GM18861 (cell line): ENCODE data around the gene MTHFD1L.
"Not testable (repeated sequence)": the region's sequence is repeated elsewhere in the genome, so short reads cannot be mapped to it uniquely, and the experiment has no call there.

Experiments
- ATAC-seq: cut with Tn5 transposase; IDR thresholded peaks from one replicate; pipeline ENCODE4 v1.9.1; 2021; ENCODE audit not compliant: unreplicated experiment

Gene MTHFD1L

DNA sequence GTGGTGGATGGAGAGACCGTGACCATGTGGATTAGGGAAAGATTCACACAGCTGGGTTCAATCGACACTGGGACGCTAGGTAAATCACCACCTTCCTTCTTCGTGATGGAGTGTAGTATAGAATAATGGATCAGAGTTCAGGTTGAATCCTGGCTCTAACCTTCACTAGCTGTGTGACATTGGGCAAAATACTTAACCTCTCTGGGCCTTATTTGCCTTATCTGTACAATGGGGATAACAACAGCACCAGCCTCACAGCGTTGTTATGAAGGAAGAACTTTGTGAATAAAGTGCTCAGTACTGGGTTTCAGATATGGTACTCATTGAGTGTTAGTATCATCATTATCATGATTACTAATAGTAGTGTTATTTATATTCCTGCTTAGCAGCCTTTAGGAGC is 248.1 kb downstream of the MTHFD1L start:
- ATAC-seq = no peak

DNA sequence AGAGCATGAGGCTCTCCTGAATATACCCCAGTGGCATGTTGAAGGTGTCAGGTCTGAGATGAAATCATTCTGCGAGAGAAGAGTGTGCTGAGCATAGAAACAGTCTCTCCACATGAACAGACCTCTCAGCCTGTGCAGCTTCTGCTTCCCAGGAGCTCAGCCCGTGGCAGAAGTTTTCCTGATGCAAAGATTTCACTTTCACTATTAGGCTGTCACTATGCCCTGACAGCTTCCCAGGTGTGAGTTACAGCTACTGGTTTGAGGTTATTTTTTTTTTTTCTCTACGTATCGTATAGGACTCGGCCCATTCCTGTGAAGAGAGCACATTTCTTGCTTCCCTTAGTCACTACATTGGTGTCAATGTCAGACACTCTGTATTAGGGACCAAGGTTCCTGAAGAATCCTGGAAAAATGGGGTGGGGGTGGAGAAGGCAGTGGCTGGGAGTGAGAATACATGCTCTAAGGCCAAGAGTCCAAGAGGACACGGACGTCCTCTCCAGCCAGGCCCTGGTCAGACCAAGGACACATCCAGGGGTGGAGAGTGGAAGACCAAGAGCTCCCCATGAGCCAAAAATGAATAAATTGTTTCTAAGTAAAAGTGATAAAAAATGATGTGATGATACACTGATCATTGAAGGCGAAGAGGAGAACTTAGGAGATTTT is 253.1 kb downstream of the MTHFD1L start:
- no peak for ATAC-seq

- ATAC-seq = no peak
Observed at GRCh38 chr6:151119823-151120524, 254.5 kb downstream of the MTHFD1L start.

DNA sequence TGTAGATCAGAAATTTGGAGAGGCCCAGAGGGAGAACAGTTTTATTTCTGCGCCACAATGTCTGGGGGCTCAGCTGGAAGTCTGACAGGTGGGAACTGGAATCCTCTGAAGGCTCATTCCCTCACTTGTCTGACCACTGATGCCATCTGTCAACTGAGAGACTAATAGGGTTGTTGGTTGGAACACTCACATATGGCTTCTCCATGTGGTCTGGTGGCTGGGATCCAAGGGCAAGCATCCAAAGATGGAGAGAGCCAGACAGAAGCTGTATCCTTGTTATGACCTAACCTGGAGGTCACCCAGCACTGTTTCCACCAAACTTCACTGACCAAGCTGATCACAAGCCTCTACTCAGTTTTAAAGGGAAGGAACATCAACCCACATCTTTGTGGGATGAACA is 256.4 kb downstream of the MTHFD1L start:
- ATAC-seq = no peak

GRCh38 chr6:151123641-151124040 is 258.1 kb downstream of the MTHFD1L start:
- not testable (repeated sequence) for ATAC-seq

GRCh38 chr6:151125242-151125641 is 259.7 kb downstream of the MTHFD1L start:
- not testable (repeated sequence) for ATAC-seq

DNA sequence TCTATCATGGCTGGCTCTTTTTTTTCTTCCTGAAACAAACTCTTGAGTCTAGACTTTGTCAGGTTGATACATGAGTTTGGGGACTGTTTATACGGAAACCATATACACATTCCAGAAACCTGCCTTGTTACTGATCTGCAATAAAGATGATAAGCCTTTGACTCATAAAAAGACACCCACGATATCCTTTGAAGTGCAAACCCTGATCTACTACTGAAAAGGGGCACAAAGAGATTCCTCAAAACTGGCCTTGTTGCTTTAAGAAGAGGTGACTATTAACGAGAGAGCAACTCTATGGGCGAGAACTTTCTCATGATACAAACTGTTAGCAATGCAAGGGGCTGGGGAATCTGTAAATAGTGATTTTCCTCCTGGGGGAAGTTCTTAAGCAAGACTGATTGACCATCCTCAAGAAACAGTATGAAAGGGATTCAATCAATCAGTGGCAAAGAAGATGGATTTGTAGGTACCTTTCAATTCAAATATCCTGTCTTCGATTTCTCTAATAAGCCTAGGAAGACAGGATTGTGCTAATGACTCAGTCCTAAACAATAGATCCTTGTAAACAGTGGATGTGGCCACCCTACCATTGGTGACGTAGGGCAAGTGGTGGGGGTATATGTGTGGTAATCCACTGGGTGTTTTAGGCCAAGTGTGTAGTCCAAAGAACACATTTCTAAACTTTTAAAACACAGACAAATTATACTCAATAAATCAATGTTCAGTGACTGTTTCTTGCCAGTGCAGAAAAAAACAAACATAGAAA is 260.3 kb downstream of the MTHFD1L start:
- ATAC-seq = not testable (repeated sequence)

DNA sequence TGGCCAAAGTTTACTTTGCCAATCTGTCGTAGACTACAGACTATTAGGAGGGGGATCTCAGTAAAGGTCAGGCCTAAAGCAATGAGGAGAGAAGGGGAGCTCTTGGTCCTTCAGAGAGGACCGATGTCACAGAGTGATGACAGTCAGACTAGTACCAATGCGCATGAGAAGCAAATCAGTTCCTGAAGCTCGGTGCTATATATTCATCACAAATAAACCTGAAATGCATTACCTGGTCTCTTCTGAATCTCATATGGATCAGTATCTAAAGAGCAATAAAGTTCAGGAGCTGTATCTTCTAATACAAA is 260.9 kb downstream of the MTHFD1L start:
- not testable (repeated sequence) for ATAC-seq

GRCh38 chr6:151127133-151127798 is 261.8 kb downstream of the MTHFD1L start:
- ATAC-seq = not testable (repeated sequence)

- no peak for ATAC-seq
Observed at GRCh38 chr6:151128763-151129370, 263.4 kb downstream of the MTHFD1L start.

GRCh38 chr6:151130329-151130728 is 264.8 kb downstream of the MTHFD1L start:
- no peak for ATAC-seq

DNA sequence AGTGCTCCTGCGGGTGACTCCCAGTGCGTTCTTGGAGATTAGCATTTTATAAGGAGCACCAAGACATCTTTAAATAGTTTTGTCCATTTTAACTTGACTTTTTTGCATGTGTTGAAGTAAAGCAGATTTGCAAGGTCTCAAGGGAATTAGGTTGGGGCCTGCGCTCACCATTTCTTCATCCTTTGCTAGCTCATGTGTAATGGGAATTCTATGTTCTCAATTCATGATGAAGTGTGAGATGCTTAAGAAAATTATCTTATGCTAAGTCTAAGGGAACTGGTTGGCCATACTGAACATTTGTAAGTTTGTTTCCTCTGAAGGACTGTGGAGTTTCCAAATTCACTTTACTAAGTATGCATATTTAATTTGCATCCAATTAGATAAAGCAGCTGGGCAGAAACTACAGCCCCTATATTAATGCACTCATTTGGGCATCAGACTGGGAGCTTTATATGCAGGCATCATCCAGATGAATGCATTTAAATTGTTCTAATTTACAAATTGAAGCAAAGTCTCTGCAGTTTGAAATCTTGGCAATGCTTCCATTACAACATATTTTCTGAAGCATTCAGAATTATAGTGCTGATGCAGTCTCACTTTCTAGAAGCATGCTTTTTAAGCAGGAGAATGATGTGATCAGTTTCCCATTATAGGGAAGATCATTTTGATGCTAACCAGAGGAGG is 266.0 kb downstream of the MTHFD1L start:
- no peak for ATAC-seq

GRCh38 chr6:151136141-151136755 is 270.7 kb downstream of the MTHFD1L start:
- no peak for ATAC-seq

GRCh38 chr6:151137542-151137941 is 272.0 kb downstream of the MTHFD1L start:
- ATAC-seq = no peak

GRCh38 chr6:151139524-151139923 is 274.0 kb downstream of the MTHFD1L start:
- no peak for ATAC-seq

DNA sequence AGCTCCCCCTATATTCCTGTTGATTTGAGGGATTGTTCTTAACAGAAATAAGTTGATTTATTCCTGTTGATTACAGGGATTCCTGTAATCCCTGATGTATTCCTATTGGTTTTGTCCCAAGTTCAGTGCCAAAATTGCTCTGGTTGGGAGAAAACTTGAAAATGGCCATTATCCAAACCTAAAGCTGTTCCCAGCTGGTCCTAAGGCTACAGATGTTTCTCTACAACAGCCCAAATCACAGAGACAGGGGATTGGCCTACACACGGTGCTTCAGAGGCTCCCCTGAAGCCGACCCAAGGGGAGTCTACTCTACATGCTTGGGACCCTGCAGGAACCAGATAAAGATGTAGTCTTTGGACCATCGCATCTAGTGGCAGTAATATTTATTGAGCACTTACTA is 275.3 kb downstream of the MTHFD1L start:
- ATAC-seq = no peak

DNA sequence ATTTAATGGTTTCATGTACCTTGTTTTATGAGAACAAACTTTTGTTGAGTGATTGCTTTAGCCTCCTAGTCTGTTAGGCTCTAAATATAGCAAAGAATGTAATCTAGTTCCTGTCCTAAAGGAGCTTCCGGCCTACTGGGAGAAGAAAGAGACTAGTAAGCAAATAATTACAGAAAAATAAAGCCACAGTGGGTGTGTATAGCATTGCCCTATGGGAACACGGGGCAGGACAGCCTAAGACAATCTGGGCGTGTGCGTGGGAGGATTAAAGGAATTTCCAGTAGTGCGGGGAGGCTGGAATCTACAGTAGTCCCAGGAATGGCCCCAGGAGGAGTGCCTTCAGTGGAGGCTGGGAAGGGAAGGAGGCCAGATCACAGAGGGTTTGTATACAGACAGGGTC is 276.2 kb downstream of the MTHFD1L start:
- no peak for ATAC-seq

GRCh38 chr6:151142676-151143075 is 277.2 kb downstream of the MTHFD1L start:
- no peak for ATAC-seq

DNA sequence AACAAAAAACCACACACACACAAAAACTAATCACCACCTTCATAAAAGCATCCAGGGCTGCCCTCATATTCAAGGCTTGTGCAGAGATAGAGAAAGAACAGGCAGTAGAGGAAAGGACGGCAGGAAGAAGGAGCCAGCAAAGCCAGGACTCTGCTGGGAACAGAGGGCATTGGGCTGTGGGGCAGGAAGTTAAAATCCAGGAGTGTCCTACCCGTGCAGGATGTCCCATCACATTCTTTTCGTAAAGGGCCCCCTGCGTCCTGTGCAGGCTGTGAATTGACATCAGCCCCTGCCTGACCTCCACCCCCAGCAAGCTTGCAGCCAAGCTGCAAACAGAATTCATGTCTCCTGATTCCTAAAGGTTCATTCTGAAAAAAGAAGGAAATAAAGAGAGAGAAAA is 277.8 kb downstream of the MTHFD1L start:
- no peak for ATAC-seq

DNA sequence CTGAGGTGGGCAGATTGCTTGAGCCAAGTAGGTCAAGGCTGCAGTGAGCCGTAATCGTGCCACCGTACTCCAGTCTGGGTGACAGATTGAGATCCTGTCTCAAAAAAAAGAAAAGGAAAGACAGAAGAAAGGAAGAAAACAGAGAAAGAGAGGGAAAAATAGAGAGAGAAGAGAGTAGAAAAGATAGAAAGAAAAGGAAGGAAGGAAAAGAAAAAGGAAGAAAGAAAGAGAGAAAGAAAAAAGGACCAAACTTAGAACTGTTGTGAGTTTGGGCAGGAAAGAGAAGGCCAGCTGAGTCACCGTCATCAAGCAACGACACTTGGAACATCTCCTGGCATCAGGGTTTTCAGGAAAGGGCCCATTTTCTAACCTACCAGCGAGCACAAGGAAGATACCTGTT is 278.3 kb downstream of the MTHFD1L start:
- no peak for ATAC-seq
